H9 (cell line): ENCODE results near the gene METTL26. TPM values are rescaled to one million over a fixed set of nuclear protein-coding genes. Genes with fewer than 3 reads are reported as not detected.
A peak's percentile ranks its signal among the peaks of the same experiment; 100 is the strongest.

ENCODE experiments used
- DNase-seq: peaks from one replicate; pipeline ENCODE4 v3.0.0-alpha.2; 2017
- H2AFZ ChIP-seq: one replicate; pipeline ENCODE4 v1.6.1; 2013; ENCODE audit warnings: mild to moderate bottlenecking, low read length, control low read depth, moderate library complexity
- H2AK5ac ChIP-seq: 2 replicates; pipeline ENCODE4 v1.6.1; 2013; ENCODE audit warnings: low read length, control low read depth, mixed read lengths; ENCODE audit not compliant: insufficient read length
- H2BK120ac ChIP-seq: one replicate; pipeline ENCODE4 v1.6.1; 2013; ENCODE audit warnings: low read depth, mild to moderate bottlenecking, low read length, control low read depth, inconsistent platforms; ENCODE audit not compliant: poor library complexity, severe bottlenecking
- H2BK12ac ChIP-seq: 2 replicates; pipeline ENCODE4 v1.6.1; 2013; ENCODE audit warnings: low read length, control low read depth, mixed read lengths, low read depth; ENCODE audit not compliant: insufficient read length
- H2BK15ac ChIP-seq: 2 replicates; pipeline ENCODE4 v1.6.1; 2013; ENCODE audit warnings: low read depth, low read length, control low read depth
- H2BK20ac ChIP-seq: one replicate; pipeline ENCODE4 v1.6.1; 2013; ENCODE audit warnings: low read depth, mild to moderate bottlenecking, low read length, control low read depth, inconsistent platforms; ENCODE audit not compliant: poor library complexity, severe bottlenecking
- H2BK5ac ChIP-seq: 2 replicates; pipeline ENCODE4 v1.6.1; 2013; ENCODE audit warnings: low read length, control low read depth, mixed read lengths; ENCODE audit not compliant: insufficient read length
- H3K14ac ChIP-seq: 2 replicates; pipeline ENCODE4 v1.6.1; 2013; ENCODE audit warnings: low read length, control low read depth; ENCODE audit not compliant: insufficient read depth
- H3K18ac ChIP-seq: 2 replicates; pipeline ENCODE4 v1.6.1; 2013; ENCODE audit warnings: low read depth, mild to moderate bottlenecking, mixed read lengths, low read length, control low read depth; ENCODE audit not compliant: insufficient read length
- H3K23ac ChIP-seq: 2 replicates; pipeline ENCODE4 v1.6.1; 2013; ENCODE audit warnings: low read length, control low read depth, mixed read lengths, low read depth; ENCODE audit not compliant: insufficient read length
- H3K23me2 ChIP-seq: 2 replicates; pipeline ENCODE4 v1.6.1; 2013; ENCODE audit warnings: low read depth, mild to moderate bottlenecking, mixed read lengths, low read length, control low read depth; ENCODE audit not compliant: insufficient read length, poor library complexity, severe bottlenecking
- H3K27ac ChIP-seq: 2 replicates; pipeline ENCODE4 v1.5.1; 2013; ENCODE audit warnings: low read length, control low read depth, mixed read lengths, low read depth; ENCODE audit not compliant: insufficient read length
- H3K27me3 ChIP-seq: 2 replicates; pipeline ENCODE4 v1.6.1; 2013; ENCODE audit warnings: low read length, control low read depth, inconsistent platforms; ENCODE audit not compliant: insufficient read depth
- H3K4ac ChIP-seq: 2 replicates; pipeline ENCODE4 v1.6.1; 2013; ENCODE audit warnings: low read depth, mild to moderate bottlenecking, control low read depth, inconsistent platforms, low read length, moderate library complexity
- H3K4me1 ChIP-seq: 2 replicates; pipeline ENCODE4 v1.6.1; 2013; ENCODE audit warnings: low read length, control low read depth, inconsistent platforms; ENCODE audit not compliant: insufficient read depth
- H3K4me2 ChIP-seq: 2 replicates; pipeline ENCODE4 v1.6.1; 2013; ENCODE audit warnings: low read length, control low read depth, mixed read lengths; ENCODE audit not compliant: insufficient read length, insufficient read depth
- H3K56ac ChIP-seq: 2 replicates; pipeline ENCODE4 v1.6.1; 2013; ENCODE audit warnings: low read depth, mild to moderate bottlenecking, mixed read lengths, low read length, control low read depth; ENCODE audit not compliant: insufficient read length
- H3K79me1 ChIP-seq: 2 replicates; pipeline ENCODE4 v1.6.1; 2013; ENCODE audit warnings: low read depth, mild to moderate bottlenecking, moderate library complexity, low read length, control low read depth, inconsistent platforms; ENCODE audit not compliant: insufficient read depth, poor library complexity, severe bottlenecking
- H3K79me2 ChIP-seq: 2 replicates; pipeline ENCODE4 v1.6.1; 2013; ENCODE audit warnings: low read length, control low read depth, inconsistent platforms; ENCODE audit not compliant: insufficient read depth
- H3K9ac ChIP-seq: 2 replicates; pipeline ENCODE4 v1.6.1; 2013; ENCODE audit warnings: low read length, control low read depth, mixed read lengths; ENCODE audit not compliant: insufficient read length; ENCODE audit errors: extremely low read depth
- H3K9me3 ChIP-seq: one replicate; pipeline ENCODE4 v1.6.1; 2013; ENCODE audit warnings: low read depth, low read length, inconsistent platforms; ENCODE audit not compliant: control insufficient read depth
- H3T11ph ChIP-seq: one replicate; pipeline ENCODE4 v1.6.1; 2013; ENCODE audit warnings: mild to moderate bottlenecking, low read length, control low read depth, inconsistent platforms
- H4K20me1 ChIP-seq: one replicate; pipeline ENCODE4 v1.6.1; 2013; ENCODE audit not compliant: control insufficient read depth, insufficient read length, insufficient read depth
- H4K5ac ChIP-seq: 2 replicates; pipeline ENCODE4 v1.6.1; 2013; ENCODE audit warnings: low read depth, mild to moderate bottlenecking, mixed read lengths, low read length, control low read depth; ENCODE audit not compliant: insufficient read length
- H4K8ac ChIP-seq: replicated peaks from 2 replicates; pipeline ENCODE4 v1.6.1; 2013; ENCODE audit warnings: low read length, control low read depth, mixed read lengths, low read depth; ENCODE audit not compliant: insufficient read length
- H4K91ac ChIP-seq: 2 replicates; pipeline ENCODE4 v1.6.1; 2013; ENCODE audit warnings: low read depth, mild to moderate bottlenecking, moderate library complexity, mixed read lengths, low read length, control low read depth; ENCODE audit not compliant: insufficient read length
- H3K27ac Mint-ChIP-seq, 3 experiments: 2 replicates in 2 of 3; 3 replicates in 1 of 3; pipeline ENCODE4 v1.8.0; 2020 to 2021; ENCODE audit warnings: mixed read lengths in 3 of 3, mild to moderate bottlenecking in 1 of 3, moderate library complexity in 1 of 3
- H3K27me3 Mint-ChIP-seq: 2 replicates; pipeline ENCODE4 v1.8.0; 2021; ENCODE audit warnings: low read depth, mild to moderate bottlenecking, moderate library complexity, mixed read lengths
- H3K36me3 Mint-ChIP-seq, 3 experiments: 2 replicates in 2 of 3; 3 replicates in 1 of 3; pipeline ENCODE4 v1.8.0; 2020 to 2021; ENCODE audit warnings: low read depth in 3 of 3, mixed read lengths in 3 of 3; ENCODE audit not compliant: insufficient read depth in 1 of 3
- H3K4me1 Mint-ChIP-seq, 2 experiments: 2 replicates each; pipeline ENCODE4 v1.8.0; 2020; ENCODE audit warnings: mixed read lengths in 2 of 2
- H3K4me3 Mint-ChIP-seq, 2 experiments: 2 replicates in 1 of 2; 3 replicates in 1 of 2; pipeline ENCODE4 v1.8.0; 2020 to 2021; ENCODE audit warnings: mild to moderate bottlenecking in 2 of 2, mixed read lengths in 2 of 2, moderate library complexity in 1 of 2
- H3K9me3 Mint-ChIP-seq, 2 experiments: 2 replicates in 1 of 2; 3 replicates in 1 of 2; pipeline ENCODE4 v1.8.0; 2020; ENCODE audit warnings: mild to moderate bottlenecking in 2 of 2, mixed read lengths in 2 of 2, moderate library complexity in 1 of 2
- WGBS: extraction: QIAGEN DNeasy Blood & Tissue Kit; methylation state at CpG from one replicate; pipeline ENCODE4 v1.1.7; 2013; ENCODE audit warnings: missing lambda C conversion rate, low lambda C conversion rate, mixed read lengths; ENCODE audit not compliant: insufficient read length; ENCODE audit errors: extremely low coverage; 5-methylcytosine and 5-hydroxymethylcytosine counted together
- total RNA-seq: library from RNA; stranded (reverse); gene quantifications from 2 replicates; pipeline ENCODE4 v1.2.1, GENCODE V29; 2021
- TF ChIP-seq, protein P1 (sequence below): fragments of 200-600 bp; sonication (generic); conservative IDR thresholded peaks from 3 replicates; pipeline ENCODE4 v1.8.0; 2021; ENCODE audit warnings: antibody characterized with exemption, mild to moderate bottlenecking

The METTL26 gene
- total RNA-seq, 1 experiment from 2014 or later: 108 TPM

DNA sequence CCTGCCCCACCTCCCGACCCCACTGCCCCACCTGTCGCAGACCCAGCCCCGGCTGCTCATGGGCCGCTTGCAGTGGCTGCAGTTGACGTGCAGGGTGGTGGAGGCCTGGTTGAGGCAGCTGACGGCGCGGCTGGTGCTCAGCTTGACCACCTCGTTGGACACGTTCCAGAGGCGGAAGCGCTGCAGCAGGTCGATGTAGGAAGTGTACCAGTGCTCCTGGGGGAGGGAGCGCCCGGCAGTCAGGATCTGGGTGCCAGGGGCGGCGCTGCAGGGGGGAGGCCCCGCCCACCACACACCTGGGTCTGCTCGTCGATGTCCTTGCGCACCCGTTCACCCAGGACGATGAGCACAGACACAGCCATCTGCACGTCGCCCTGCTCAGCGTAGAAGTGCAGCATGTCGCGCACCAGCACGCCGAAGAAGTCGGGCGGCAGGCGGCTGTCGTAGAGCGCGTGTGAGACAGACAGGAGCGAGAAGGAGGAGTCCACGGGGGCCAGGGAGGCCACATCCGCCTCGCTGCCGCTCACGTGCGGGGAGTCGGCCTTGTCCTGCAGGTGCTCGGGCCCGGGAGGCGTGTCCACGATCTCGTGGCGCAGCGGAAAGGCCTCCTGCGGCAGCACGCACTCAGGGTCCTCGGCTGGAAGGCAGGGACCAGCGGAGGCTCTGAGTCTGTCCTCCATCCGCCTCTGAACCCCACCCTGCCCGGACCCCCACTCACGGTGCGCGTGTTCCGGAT lies 49.0 kb upstream of the METTL26 start:
- Histone ChIP-seq H3K79me1 (no peaks in the 10 kb centered on the region), H3K4me2 (peak overlapping the region; percentile 20), H4K91ac (no peak overlapping the region), H4K8ac (no peak overlapping the region), H3K79me2 (peaks cover 2% of the 10 kb centered on the region; the same call in 1 of the 2 replicates), H3T11ph (no peak overlapping the region), H3K27ac (no peak overlapping the region), H2AFZ (no peak overlapping the region), H4K20me1 (no peaks in the 10 kb centered on the region), H3K23me2 (peaks cover 17% of the 10 kb centered on the region), H3K4me1 (no peaks in the 10 kb centered on the region), H3K27me3 (no peaks in the 10 kb centered on the region), H3K23ac (no peak overlapping the region), H3K9me3 (no peaks in the 10 kb centered on the region), H4K5ac (no peak overlapping the region), H2AK5ac (no peak overlapping the region), H2BK5ac (no peak overlapping the region), H2BK120ac (no peak overlapping the region), H2BK15ac (no peak overlapping the region), H3K4ac (no peak overlapping the region), H3K14ac (no peak overlapping the region), H3K56ac (no peak overlapping the region), H2BK12ac (no peak overlapping the region), H3K9ac (no peak overlapping the region), H2BK20ac (no peak overlapping the region), H3K18ac (no peak overlapping the region)
- no peak for DNase-seq
- peaks cover 10 to 26% of the 10 kb centered on the region in 2 experiments for H3K4me1 Mint-ChIP-seq
- peak overlapping the region in 1 of 2 experiments; percentile 57; a peak in 1 of 5 replicates for H3K4me3 Mint-ChIP-seq
- no peaks in the 10 kb centered on the region for H3K9me3 Mint-ChIP-seq
- peaks cover 15 to 47% (median 44%) of the 10 kb centered on the region in 3 experiments; a peak in 6 of 7 replicates for H3K36me3 Mint-ChIP-seq
- TF ChIP-seq, protein P1, sequence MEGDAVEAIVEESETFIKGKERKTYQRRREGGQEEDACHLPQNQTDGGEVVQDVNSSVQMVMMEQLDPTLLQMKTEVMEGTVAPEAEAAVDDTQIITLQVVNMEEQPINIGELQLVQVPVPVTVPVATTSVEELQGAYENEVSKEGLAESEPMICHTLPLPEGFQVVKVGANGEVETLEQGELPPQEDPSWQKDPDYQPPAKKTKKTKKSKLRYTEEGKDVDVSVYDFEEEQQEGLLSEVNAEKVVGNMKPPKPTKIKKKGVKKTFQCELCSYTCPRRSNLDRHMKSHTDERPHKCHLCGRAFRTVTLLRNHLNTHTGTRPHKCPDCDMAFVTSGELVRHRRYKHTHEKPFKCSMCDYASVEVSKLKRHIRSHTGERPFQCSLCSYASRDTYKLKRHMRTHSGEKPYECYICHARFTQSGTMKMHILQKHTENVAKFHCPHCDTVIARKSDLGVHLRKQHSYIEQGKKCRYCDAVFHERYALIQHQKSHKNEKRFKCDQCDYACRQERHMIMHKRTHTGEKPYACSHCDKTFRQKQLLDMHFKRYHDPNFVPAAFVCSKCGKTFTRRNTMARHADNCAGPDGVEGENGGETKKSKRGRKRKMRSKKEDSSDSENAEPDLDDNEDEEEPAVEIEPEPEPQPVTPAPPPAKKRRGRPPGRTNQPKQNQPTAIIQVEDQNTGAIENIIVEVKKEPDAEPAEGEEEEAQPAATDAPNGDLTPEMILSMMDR: no peak
- WGBS: no CpG with 5 or more reads among the region's 61 CpGs
- H3K27me3 Mint-ChIP-seq: no peaks in the 10 kb centered on the region; the same call in 1 of the 2 replicates
- H3K27ac Mint-ChIP-seq: no peak overlapping the region
